Gastrocnemius medialis (tissue), 4 donors: ENCODE data around the gene SPATS2L. TPM values are rescaled to one million over a fixed set of nuclear protein-coding genes. Genes with fewer than 3 reads are reported as not detected.

Experiments used
- ATAC-seq, 2 donors: fragments of 150-250 bp; one replicate each; pipeline ENCODE4 v1.9.1; 2016
- DNase-seq, 2 donors: peaks; one replicate each; pipeline ENCODE4 v3.0.0-alpha.2; 2019
- H3K27ac ChIP-seq, 4 donors: fragments of 200-600 bp; sonication (generic); 1 replicate in 1 of 4; 2 replicates in 3 of 4; pipeline ENCODE4 v1.5.1; 2016 to 2018; ENCODE audit warnings: mild to moderate bottlenecking in 2 of 4, moderate library complexity in 1 of 4
- H3K27me3 ChIP-seq, 3 donors: fragments of 200-600 bp; sonication (generic) in 2 of 3; 1 replicate in 1 of 3; 2 replicates in 2 of 3; pipeline versions ENCODE4 v1.5.1 to v1.6.0; 2016 to 2019; ENCODE audit warnings: mild to moderate bottlenecking in 1 of 3, moderate library complexity in 1 of 3
- H3K36me3 ChIP-seq, 2 donors: fragments of 200-600 bp; sonication (generic) in 1 of 2; one replicate each; pipeline ENCODE4 v1.5.1; 2017 to 2018
- H3K4me1 ChIP-seq, 2 donors: fragments of 200-600 bp; sonication (generic) in 1 of 2; one replicate each; pipeline ENCODE4 v1.5.1; 2016 to 2017; ENCODE audit warnings: mild to moderate bottlenecking in 2 of 2
- H3K4me3 ChIP-seq, 4 donors: fragments of 200-600 bp; sonication (generic) in 3 of 4; 1 replicate in 1 of 4; 2 replicates in 3 of 4; pipeline ENCODE4 v1.5.1; 2016 to 2019; ENCODE audit warnings: mild to moderate bottlenecking in 2 of 4
- H3K9me3 ChIP-seq, 3 donors: fragments of 200-600 bp; sonication (generic) in 2 of 3; 1 replicate in 1 of 3; 2 replicates in 2 of 3; pipeline ENCODE4 v1.5.1; 2016 to 2019
- CTCF ChIP-seq, 5 experiments: fragments of 450-650 bp in 3 of 5; fragments of 200-600 bp in 2 of 5; sonication (generic) in 2 of 5; IDR thresholded peaks in 4 of 5; conservative IDR thresholded peaks in 1 of 5; 1 replicate in 4 of 5; 2 replicates in 1 of 5; pipeline ENCODE4 v1.5.1; 2016 to 2019; ENCODE audit warnings: antibody characterized with exemption in 5 of 5, mild to moderate bottlenecking in 3 of 5, moderate library complexity in 3 of 5
- POLR2A ChIP-seq, 2 donors: fragments of 450-650 bp; IDR thresholded peaks; one replicate each; pipeline ENCODE4 v1.6.1; 2017; ENCODE audit warnings: antibody characterized with exemption in 2 of 2, mild to moderate bottlenecking in 2 of 2, moderate library complexity in 2 of 2
- in situ Hi-C, 4 donors: fragments of 200-750 bp; cut with MboI; loops; one replicate each; pipeline versions ENCODE4 v1.15.0 to v1.8.0; 2017; ENCODE audit warnings: low sequenced_read_pairs in 4 of 4
- intact Hi-C: fragments of 100-400 bp; cut with DNase I; formaldehyde crosslinking; loops from one replicate; pipeline ENCODE4 v1.15.1; 2023; ENCODE audit warnings: low total_unique reads
- total RNA-seq, 4 donors: library from RNA; depleted of rRNA; stranded (reverse); fragments of >200 nt; gene quantifications; one replicate each; pipeline versions ENCODE4 v1.1.0 to v1.2.3, GENCODE V29; 2016

The SPATS2L gene
- total RNA-seq, 4 donors from 2014 or later = 34.0 to 74.2 (median 52.3) TPM

- no peak for DNase-seq
- H3K27ac ChIP-seq = no peak overlapping the region
- in situ Hi-C loops (no loop called here), intact Hi-C loops (no loop called here)
- peaks cover 0 to 5% (median 0%) of the 10 kb centered on the region in 3 donors for H3K9me3 ChIP-seq
- no peak for TF ChIP-seq CTCF (IDR thresholded peaks at IDR 0.05 in 4 of 5, conservative IDR thresholded peaks at IDR 0.05 in 1 of 5)
- TF ChIP-seq POLR2A (IDR thresholded peaks at IDR 0.05) = no peak
- ATAC-seq = no peak
- no peaks in the 10 kb centered on the region for H3K36me3 ChIP-seq
- no peaks in the 10 kb centered on the region for H3K27me3 ChIP-seq
- H3K4me3 ChIP-seq = no peak overlapping the region
- H3K4me1 ChIP-seq = peaks cover 31 to 32% of the 10 kb centered on the region in 2 donors
Measured at GRCh38 chr2:200347301-200347700, 40.8 kb downstream of the SPATS2L start.

- H3K9me3 ChIP-seq = no peaks in the 10 kb centered on the region
- no peaks in the 10 kb centered on the region for H3K27me3 ChIP-seq
- intact Hi-C loops (no loop called here), in situ Hi-C loops (no loop called here)
- H3K4me1 ChIP-seq = peaks cover 42 to 46% of the 10 kb centered on the region in 2 donors
- TF ChIP-seq CTCF (IDR thresholded peaks at IDR 0.05 in 4 of 5, conservative IDR thresholded peaks at IDR 0.05 in 1 of 5) = no peak
- no peak for TF ChIP-seq POLR2A (IDR thresholded peaks at IDR 0.05)
- H3K36me3 ChIP-seq = no peaks in the 10 kb centered on the region
- H3K4me3 ChIP-seq = no peak overlapping the region
- H3K27ac ChIP-seq = no peak overlapping the region
- ATAC-seq (no peak), DNase-seq (no peak)
Measured at GRCh38 chr2:200348897-200349563, 42.5 kb downstream of the SPATS2L start.

GRCh38 chr2:200349868-200350267 is 43.4 kb downstream of the SPATS2L start:
- no peak for TF ChIP-seq POLR2A (IDR thresholded peaks at IDR 0.05)
- TF ChIP-seq CTCF (IDR thresholded peaks at IDR 0.05 in 4 of 5, conservative IDR thresholded peaks at IDR 0.05 in 1 of 5) = no peak
- in situ Hi-C loops = no loop called here
- Histone ChIP-seq H3K9me3 (no peaks in the 10 kb centered on the region), H3K27ac (no peak overlapping the region), H3K4me3 (no peak overlapping the region), H3K27me3 (no peaks in the 10 kb centered on the region), H3K36me3 (no peaks in the 10 kb centered on the region), H3K4me1 (peaks cover 42 to 46% of the 10 kb centered on the region in 2 donors)
- ATAC-seq (no peak), DNase-seq (no peak)
- intact Hi-C loops = no loop called here

GRCh38 chr2:200350850-200351285 is 44.4 kb downstream of the SPATS2L start:
- no peaks in the 10 kb centered on the region for H3K36me3 ChIP-seq
- intact Hi-C loops (no loop called here), in situ Hi-C loops (no loop called here)
- H3K27ac ChIP-seq = no peak overlapping the region
- TF ChIP-seq POLR2A (IDR thresholded peaks at IDR 0.05) (no peak), CTCF (IDR thresholded peaks at IDR 0.05 in 4 of 5, conservative IDR thresholded peaks at IDR 0.05 in 1 of 5) (no peak)
- DNase-seq (no peak), ATAC-seq (no peak)
- no peaks in the 10 kb centered on the region for H3K9me3 ChIP-seq
- no peak overlapping the region for H3K4me3 ChIP-seq
- no peaks in the 10 kb centered on the region for H3K27me3 ChIP-seq
- H3K4me1 ChIP-seq = peaks cover 33 to 44% of the 10 kb centered on the region in 2 donors
